Effector memory CD8-positive, alpha-beta T cell (primary cell): Measurements from ENCODE around the gene FAM114A1.
"Not testable (repeated sequence)": the region's sequence is repeated elsewhere in the genome, so short reads cannot be mapped to it uniquely, and the experiment has no call there.

Experiments used
- ATAC-seq: fragments of 150-1000 bp; cut with Tn5 transposase; replicated peaks from 2 replicates; pipeline ENCODE4 v1.10.0; 2021; ENCODE audit warnings: mild to moderate bottlenecking, moderate library complexity
- DNase-seq, 3 experiments: peaks; one replicate each; pipeline ENCODE4 v3.0.0; 2021
- H3K27ac Mint-ChIP-seq, 2 donors: one replicate each; pipeline ENCODE4 v1.8.0; 2022; ENCODE audit warnings: mild to moderate bottlenecking in 2 of 2, mixed read lengths in 2 of 2, moderate library complexity in 2 of 2
- H3K27me3 Mint-ChIP-seq, 2 donors: one replicate each; pipeline ENCODE4 v1.8.0; 2022; ENCODE audit warnings: mixed read lengths in 2 of 2
- H3K36me3 Mint-ChIP-seq: one replicate; pipeline ENCODE4 v1.8.0; 2022; ENCODE audit warnings: mild to moderate bottlenecking, moderate library complexity, mixed read lengths; ENCODE audit not compliant: insufficient read depth
- H3K4me1 Mint-ChIP-seq, 2 donors: one replicate each; pipeline ENCODE4 v1.8.0; 2022; ENCODE audit warnings: low read depth in 2 of 2, mixed read lengths in 2 of 2
- H3K4me3 Mint-ChIP-seq, 2 donors: one replicate each; pipeline ENCODE4 v1.8.0; 2022; ENCODE audit warnings: mild to moderate bottlenecking in 2 of 2, mixed read lengths in 2 of 2, moderate library complexity in 2 of 2
- H3K9me3 Mint-ChIP-seq, 2 donors: one replicate each; pipeline ENCODE4 v1.8.0; 2022; ENCODE audit warnings: mixed read lengths in 2 of 2

FAM114A1 gene

GRCh38 chr4:38957261-38957815 is 89.7 kb downstream of the FAM114A1 start:
- Mint-ChIP-seq H3K27ac (no peak overlapping the region), H3K36me3 (no peaks in the 10 kb centered on the region), H3K4me3 (no peak overlapping the region), H3K27me3 (peaks cover 30 to 33% of the 10 kb centered on the region in 2 donors), H3K9me3 (peaks cover 2 to 6% of the 10 kb centered on the region in 2 donors), H3K4me1 (no peaks in the 10 kb centered on the region)
- DNase-seq (no peak), ATAC-seq (no peak)

- peaks cover 30 to 33% of the 10 kb centered on the region in 2 donors for H3K27me3 Mint-ChIP-seq
- H3K4me3 Mint-ChIP-seq, result no peak overlapping the region
- no peaks in the 10 kb centered on the region for H3K4me1 Mint-ChIP-seq
- no peak for ATAC-seq
- H3K36me3 Mint-ChIP-seq, result no peaks in the 10 kb centered on the region
- peaks cover 2 to 6% of the 10 kb centered on the region in 2 donors for H3K9me3 Mint-ChIP-seq
- H3K27ac Mint-ChIP-seq, result no peak overlapping the region
- DNase-seq, result no peak
These were observed 90.3 kb downstream of the FAM114A1 start for GRCh38 chr4:38957893-38958292.

GRCh38 chr4:38958453-38959190 is 91.0 kb downstream of the FAM114A1 start:
- H3K36me3 Mint-ChIP-seq, result no peaks in the 10 kb centered on the region
- H3K9me3 Mint-ChIP-seq, result peaks cover 2 to 6% of the 10 kb centered on the region in 2 donors
- H3K27me3 Mint-ChIP-seq, result peaks cover 25 to 27% of the 10 kb centered on the region in 2 donors
- ATAC-seq (no peak), DNase-seq (no peak)
- no peaks in the 10 kb centered on the region for H3K4me1 Mint-ChIP-seq
- no peak overlapping the region for H3K4me3 Mint-ChIP-seq
- no peak overlapping the region for H3K27ac Mint-ChIP-seq

GRCh38 chr4:38959248-38959647 is 91.6 kb downstream of the FAM114A1 start:
- not testable (repeated sequence) for H3K27ac Mint-ChIP-seq, H3K4me3 Mint-ChIP-seq, H3K4me1 Mint-ChIP-seq, ATAC-seq, DNase-seq, H3K9me3 Mint-ChIP-seq, H3K36me3 Mint-ChIP-seq
- peaks cover 20 to 21% of the 10 kb centered on the region in 2 donors for H3K27me3 Mint-ChIP-seq

GRCh38 chr4:38964942-38965775 is 97.6 kb downstream of the FAM114A1 start:
- no peaks in the 10 kb centered on the region for H3K27me3 Mint-ChIP-seq
- ATAC-seq (no peak), DNase-seq (no peak)
- H3K4me1 Mint-ChIP-seq, result no peaks in the 10 kb centered on the region
- H3K4me3 Mint-ChIP-seq, result no peak overlapping the region
- peaks cover 14% of the 10 kb centered on the region for H3K36me3 Mint-ChIP-seq
- peaks cover 2 to 6% of the 10 kb centered on the region in 2 donors for H3K9me3 Mint-ChIP-seq
- H3K27ac Mint-ChIP-seq, result no peak overlapping the region

- Mint-ChIP-seq H3K36me3 (peaks cover 18% of the 10 kb centered on the region), H3K9me3 (peaks cover 2 to 6% of the 10 kb centered on the region in 2 donors), H3K27me3 (no peaks in the 10 kb centered on the region), H3K4me1 (no peaks in the 10 kb centered on the region), H3K27ac (no peak overlapping the region), H3K4me3 (no peak overlapping the region)
- ATAC-seq, result no peak
- DNase-seq, result no peak
These were observed 98.3 kb downstream of the FAM114A1 start for GRCh38 chr4:38965866-38966265.

GRCh38 chr4:38967260-38968095 is 99.9 kb downstream of the FAM114A1 start:
- DNase-seq, result no peak
- Mint-ChIP-seq H3K27me3 (no peaks in the 10 kb centered on the region), H3K27ac (peak overlapping the region in 1 of 2 donors; percentile 16), H3K4me1 (no peaks in the 10 kb centered on the region), H3K36me3 (peaks cover 18% of the 10 kb centered on the region), H3K9me3 (no peaks in the 10 kb centered on the region), H3K4me3 (no peak overlapping the region)
- no peak for ATAC-seq

GRCh38 chr4:38968668-38969067 is 101.1 kb downstream of the FAM114A1 start:
- Mint-ChIP-seq H3K4me1 (no peaks in the 10 kb centered on the region), H3K27me3 (no peaks in the 10 kb centered on the region)

GRCh38 chr4:38976308-38976707 is 108.7 kb downstream of the FAM114A1 start:
- Mint-ChIP-seq H3K36me3 (no peaks in the 10 kb centered on the region), H3K27me3 (no peaks in the 10 kb centered on the region), H3K9me3 (no peaks in the 10 kb centered on the region), H3K27ac (no peak overlapping the region), H3K4me1 (peaks cover 0 to 2% of the 10 kb centered on the region in 2 donors), H3K4me3 (no peak overlapping the region)
- DNase-seq (no peak), ATAC-seq (no peak)

More at GRCh38 chr4:38968668-38969067, 101.1 kb downstream of the FAM114A1 start:
- ATAC-seq (no peak), DNase-seq (no peak)
- Mint-ChIP-seq H3K4me3 (no peak overlapping the region), H3K9me3 (no peaks in the 10 kb centered on the region), H3K36me3 (peaks cover 18% of the 10 kb centered on the region), H3K27ac (peak overlapping the region in 1 of 2 donors; percentile 1)

GRCh38 chr4:38979081-38979480 is 111.5 kb downstream of the FAM114A1 start:
- no peak overlapping the region for H3K27ac Mint-ChIP-seq
- H3K36me3 Mint-ChIP-seq, result peaks cover 6% of the 10 kb centered on the region
- ATAC-seq, result no peak

GRCh38 chr4:38979511-38980230 is 112.1 kb downstream of the FAM114A1 start:
- no peak for DNase-seq
- ATAC-seq, result no peak
- Mint-ChIP-seq H3K27me3 (no peaks in the 10 kb centered on the region), H3K4me1 (peaks cover 0 to 2% of the 10 kb centered on the region in 2 donors), H3K27ac (no peak overlapping the region), H3K4me3 (no peak overlapping the region), H3K9me3 (no peaks in the 10 kb centered on the region), H3K36me3 (peaks cover 6% of the 10 kb centered on the region)

More at GRCh38 chr4:38979081-38979480, 111.5 kb downstream of the FAM114A1 start:
- H3K4me3 Mint-ChIP-seq, result no peak overlapping the region
- no peak for DNase-seq
- peaks cover 0 to 2% of the 10 kb centered on the region in 2 donors for H3K4me1 Mint-ChIP-seq
- H3K9me3 Mint-ChIP-seq, result no peaks in the 10 kb centered on the region
- no peaks in the 10 kb centered on the region for H3K27me3 Mint-ChIP-seq

- H3K36me3 Mint-ChIP-seq, result peaks cover 12% of the 10 kb centered on the region
- no peak overlapping the region for H3K4me3 Mint-ChIP-seq
- H3K27ac Mint-ChIP-seq, result no peak overlapping the region
- no peak for ATAC-seq
- no peaks in the 10 kb centered on the region for H3K9me3 Mint-ChIP-seq
- H3K4me1 Mint-ChIP-seq, result peaks cover 0 to 2% of the 10 kb centered on the region in 2 donors
- no peaks in the 10 kb centered on the region for H3K27me3 Mint-ChIP-seq
- DNase-seq, result no peak
These were observed 113.5 kb downstream of the FAM114A1 start for GRCh38 chr4:38980903-38981676.
